Measurements from ENCODE around the gene SPAG7.

GRCh38 chr17:4950075-4950745, 17.4 kb downstream of the SPAG7 start:
- TF ChIP-seq CTCF (conservative IDR thresholded peaks at IDR 0.05; ENCODE audit: low read length) (no peak), EZH2phosphoT487 (IDR thresholded peaks at IDR 0.05; ENCODE audit: borderline replicate concordance, low read depth, low read length) (no peak)
